Measurements from ENCODE around the gene C16orf95.

The C16orf95 gene

DNA sequence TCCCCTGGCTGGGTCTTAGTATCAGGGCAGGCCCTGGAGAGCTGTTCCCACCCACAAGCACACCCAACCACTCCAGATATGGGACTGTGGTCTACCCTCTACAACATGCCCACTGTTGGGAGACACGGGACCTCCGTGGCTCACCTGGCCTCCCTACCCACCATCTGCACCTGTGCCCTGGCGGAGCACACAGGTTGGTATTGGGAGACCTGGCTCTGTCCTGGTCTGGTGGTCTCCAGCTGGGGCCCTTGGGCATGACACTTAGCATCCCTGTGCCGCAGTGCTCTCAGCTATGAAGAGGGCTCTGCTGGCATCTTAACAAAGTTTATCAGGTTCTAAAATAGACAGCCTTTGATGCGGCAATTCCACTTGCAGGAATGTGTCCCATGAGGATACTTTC, 5.8 kb downstream of the C16orf95 start:
- DNase-seq: no peak

DNA sequence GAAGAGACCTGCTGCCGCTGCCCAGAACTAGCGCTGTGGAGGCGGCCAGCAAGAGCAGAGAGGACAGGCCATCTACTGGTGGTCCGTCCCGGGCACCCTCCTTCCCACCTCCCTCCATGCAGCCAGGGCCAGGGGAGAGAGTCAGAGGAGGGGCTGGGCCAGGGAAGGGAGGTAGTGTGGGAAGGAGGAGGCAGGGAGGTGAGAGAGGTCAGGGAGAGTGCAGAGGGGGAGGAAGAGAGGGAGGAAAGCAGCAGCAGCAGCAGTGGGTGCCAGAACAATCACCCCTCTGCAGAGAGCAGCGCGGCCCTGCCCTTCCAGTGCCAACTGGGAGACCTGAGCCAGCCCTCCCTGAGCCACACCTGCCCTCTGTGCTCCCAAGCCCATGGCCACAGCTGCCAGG, 6.6 kb downstream of the C16orf95 start:
- no peak for DNase-seq

DNA sequence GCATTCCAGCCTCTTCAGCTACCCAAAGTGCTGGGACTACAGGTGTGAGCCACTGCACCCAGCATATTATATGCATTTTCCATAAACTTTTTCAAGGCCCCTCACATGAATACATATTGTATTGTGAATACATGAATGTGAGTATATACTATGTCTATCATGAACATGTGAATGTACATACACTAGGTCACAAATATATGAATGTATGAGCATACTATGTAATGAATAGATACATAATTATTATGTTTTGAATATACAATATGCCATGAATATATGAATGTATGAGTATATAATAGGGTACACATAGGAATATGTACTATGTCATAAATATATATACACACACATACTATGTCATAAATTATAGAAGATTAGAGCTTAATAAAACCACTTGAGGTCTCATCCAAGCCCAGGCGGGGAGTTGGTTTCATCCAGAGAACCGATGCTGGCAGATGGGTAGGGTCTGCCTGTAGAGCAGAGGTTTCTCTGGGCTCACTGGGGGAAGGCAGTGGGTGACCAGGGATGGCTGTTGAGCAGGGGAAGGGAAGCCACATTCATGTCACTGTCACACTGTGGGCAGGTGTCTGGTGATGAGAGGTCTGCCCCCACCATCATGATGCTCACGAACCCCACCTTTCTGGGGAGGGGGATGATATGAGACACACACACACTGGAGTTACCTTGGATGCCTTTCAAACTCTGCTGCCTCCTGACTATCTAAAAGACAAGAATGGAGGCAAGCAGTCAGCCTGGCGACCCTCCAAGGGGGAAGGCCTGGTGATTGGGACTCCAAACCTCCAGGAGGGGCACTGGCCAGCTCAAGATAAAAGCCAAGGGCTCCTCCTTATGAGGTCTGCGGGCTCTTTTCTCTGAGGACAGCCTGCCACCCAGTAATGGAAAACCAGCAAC, 7.3 kb downstream of the C16orf95 start:
- DNase-seq: no peak

DNA sequence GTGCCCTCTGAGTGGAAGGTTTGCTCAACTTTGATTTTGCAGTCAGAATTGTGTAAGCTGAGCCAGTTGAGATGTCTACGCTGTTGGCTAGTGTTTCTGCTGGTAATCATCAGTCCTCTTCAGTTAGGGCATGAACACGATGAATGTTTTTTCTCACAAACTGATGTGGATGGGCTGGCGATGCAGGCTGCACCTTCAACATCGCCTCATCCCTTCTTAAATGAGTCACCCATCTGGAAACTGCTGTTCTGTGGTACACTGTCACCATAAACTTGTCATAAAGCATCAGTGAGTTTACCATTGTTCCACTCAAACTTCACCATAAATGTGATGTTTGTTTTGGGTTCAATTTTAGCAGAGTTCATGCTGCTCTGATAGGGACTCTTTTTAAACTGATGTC, 8.4 kb downstream of the C16orf95 start:
- DNase-seq: no peak

DNA sequence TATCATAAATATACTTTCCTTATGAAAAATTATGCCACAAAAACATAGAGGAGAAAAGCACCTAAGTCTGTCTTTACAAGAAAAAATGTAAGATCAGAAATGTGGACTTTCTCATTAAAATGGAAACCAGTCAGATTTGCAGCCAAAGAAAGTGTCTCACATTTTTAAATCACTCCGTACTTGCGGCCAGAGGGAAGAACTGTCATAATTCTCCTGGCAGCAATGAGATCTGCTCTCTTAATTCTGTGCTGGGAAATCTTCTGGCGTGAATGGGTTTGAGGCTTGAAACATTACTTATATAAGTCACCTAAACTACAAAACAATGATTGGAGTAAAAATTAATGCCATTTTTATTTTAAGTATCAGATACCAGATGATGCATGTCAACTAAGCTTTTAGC, 10.7 kb downstream of the C16orf95 start:
- no peak for DNase-seq

DNA sequence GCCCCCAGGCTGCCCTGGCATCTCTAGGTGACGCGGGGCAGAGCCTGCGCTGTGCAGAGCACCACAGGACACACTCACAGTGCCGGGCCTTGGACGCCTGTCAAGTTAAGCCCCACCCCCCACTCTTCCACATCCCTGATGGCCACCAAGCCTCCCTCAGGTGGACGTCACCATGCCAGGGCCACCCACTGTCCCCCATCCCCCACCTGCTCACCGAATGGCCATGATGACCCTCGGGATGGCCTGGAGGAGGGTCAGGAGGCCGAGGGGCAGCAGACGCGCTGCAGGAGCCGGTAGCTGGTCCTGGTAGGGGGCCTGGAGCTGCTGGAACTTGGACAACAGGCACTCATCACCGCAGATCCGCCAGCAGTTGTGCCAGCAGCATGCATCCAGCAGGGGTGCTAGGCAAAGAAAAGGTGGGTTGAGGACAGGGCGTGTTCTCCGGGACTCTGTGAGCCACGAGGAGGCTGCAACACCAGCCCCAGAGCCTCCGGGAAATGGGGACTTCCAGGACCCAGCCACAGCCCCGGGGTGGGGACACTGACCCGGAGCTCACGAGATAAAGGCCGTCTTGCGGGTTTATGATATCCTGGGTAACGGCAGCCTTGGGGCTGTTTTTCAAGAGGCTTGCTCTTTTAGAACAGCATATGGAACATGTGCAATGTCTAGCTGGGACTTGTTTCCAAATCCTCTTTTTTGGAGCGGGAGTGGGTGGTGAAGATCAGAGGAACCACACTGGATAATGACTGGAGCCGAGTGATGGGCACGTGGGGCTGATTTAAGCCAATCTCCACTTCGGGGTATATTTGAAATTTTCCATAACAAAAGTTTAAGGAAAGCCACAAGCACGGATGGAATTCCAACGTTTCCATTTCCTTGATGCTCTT, 11.4 kb downstream of the C16orf95 start:
- no peak for DNase-seq

- no peak for DNase-seq
Measured at GRCh38 chr16:87304951-87305350, 12.2 kb downstream of the C16orf95 start.

- no peak for DNase-seq
Measured at GRCh38 chr16:87303962-87304521, 13.2 kb downstream of the C16orf95 start.

GRCh38 chr16:87303431-87303930, 13.7 kb downstream of the C16orf95 start:
- DNase-seq: no peak

GRCh38 chr16:87298857-87299465, 18.2 kb downstream of the C16orf95 start:
- DNase-seq: no peak

- DNase-seq: peak in 1 of 2 experiments; percentile 23
Measured at GRCh38 chr16:87297918-87298631, 19.1 kb downstream of the C16orf95 start.

- DNase-seq: no peak
Measured at GRCh38 chr16:87297407-87297806, 19.8 kb downstream of the C16orf95 start.

DNA sequence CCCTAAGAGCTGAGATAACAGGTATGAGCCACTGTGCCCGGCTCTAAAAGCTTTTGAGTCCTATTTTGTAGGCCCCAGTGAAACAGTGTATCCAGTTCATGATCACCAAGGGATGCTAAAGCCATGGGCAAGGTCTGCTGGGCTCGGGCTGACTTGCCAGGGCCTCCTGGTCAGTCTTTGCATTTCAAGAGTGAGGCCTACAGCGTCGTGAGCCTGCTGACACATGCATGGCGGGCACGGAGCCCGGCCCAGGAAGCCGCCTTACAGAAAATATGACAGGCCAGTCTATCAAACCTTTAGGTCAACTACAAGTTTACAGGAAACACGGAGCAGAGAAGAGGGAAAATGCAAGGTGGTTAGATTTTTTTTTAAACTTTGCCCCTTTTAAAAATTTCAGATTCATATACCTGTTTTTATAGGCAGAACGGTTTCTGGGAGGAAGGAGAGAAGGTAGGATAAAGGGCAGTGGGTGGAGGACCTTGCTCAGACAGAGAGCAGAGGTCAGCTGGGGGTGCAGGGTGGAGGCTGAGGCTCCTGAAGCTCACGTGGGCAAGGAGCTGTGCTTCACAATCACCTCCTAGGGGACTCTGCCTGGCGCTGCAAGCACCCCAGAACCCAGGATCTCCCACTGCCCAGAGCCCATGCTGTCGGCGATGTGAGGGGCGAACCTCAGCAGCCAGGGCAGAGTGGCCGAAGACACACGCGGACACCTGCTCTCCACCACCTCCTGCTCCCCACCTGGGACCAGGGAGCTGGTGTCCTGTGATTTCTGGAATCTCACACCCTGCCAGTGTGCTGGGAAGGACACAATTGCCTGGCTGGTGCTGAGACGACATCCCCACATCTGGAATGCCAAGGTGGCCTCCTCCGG, 21.3 kb downstream of the C16orf95 start:
- no peak for DNase-seq

DNA sequence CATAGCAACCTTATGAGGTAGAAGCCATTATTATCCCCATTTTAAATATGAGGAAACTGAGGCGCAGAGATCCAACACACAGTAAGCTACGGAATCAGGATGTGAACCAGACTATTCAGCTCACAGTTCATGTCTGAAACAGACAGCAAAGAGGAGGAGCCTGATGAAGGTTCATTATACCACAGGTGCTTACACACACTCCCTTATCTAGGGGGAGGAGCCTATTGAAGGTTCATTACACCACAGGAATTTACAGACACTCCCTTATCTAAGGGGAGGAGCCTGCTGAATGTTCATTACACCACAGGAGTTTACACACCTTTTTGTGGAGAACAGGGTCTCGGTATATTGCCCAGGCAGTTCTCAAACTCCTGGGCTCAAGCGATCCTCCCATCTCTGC, 21.9 kb downstream of the C16orf95 start:
- DNase-seq: no peak

DNA sequence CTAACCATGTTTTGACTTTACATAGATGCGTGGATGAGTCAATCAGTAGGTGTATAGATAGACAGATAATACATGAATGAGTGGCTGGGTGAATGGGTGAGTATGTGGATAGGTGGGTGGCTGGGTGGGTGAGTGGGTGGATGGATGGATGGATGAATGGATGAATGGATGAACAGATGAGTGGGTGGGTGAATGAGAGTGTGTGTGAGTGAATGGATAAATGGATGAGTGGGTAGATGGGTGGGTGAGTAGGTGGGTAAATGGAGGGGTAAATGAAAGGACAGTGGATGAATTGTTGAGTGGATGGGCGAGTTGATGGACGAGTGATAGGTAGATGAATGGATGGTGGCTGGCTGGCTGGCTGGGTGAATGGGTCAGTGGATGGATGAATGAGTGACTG, 23.2 kb downstream of the C16orf95 start:
- no peak for DNase-seq

DNA sequence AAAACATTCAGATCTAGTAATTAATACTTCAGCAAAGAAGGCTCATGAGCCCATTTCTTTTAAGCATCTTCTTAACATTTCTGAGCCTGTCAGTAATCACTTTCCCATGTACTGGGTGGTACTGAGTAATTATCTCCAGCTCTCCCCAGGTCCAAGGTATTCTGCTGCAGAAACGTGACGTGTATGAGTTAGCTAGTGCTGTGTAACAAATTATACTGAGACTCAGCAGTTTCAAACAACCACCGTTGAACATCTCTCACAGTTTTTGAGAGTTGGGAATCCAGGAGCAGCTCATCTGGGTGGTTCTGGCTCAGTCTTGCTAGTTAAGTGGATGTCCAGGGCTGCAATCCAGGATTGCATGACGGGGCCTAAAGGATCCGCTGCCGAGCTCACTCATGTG, 25.2 kb downstream of the C16orf95 start:
- DNase-seq: no peak

DNA sequence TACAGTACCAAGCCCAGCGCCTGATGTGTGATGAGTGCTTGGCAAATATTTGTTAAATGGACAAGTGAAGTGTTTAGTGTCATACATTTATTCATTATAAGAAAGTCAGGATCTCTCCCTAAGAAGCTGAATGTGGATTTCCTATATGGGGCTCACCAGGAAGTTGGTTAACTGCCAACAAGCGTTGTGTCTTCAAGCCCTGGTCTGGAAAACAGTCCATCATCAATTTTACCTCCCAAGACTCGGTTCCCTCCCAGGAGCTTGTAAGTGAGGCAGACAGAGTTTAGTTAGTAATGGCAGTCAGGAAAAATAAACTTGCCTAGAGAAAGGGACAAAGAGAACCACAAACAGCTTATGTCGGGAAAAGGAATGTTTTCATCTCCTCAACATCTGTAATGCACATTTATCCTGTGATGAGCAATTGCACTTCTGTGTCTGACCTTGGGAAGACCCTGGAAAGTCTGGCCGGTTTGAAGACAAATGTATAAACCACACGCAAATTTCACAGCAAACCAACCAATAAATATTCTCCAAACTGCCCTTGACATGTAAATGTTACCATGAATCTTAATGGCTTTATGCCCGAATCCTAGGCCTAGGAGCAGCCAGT, 28.3 kb downstream of the C16orf95 start:
- no peak for DNase-seq

GRCh38 chr16:87286839-87287626, 30.2 kb downstream of the C16orf95 start:
- DNase-seq: no peak

GRCh38 chr16:87284183-87284582, 33.0 kb downstream of the C16orf95 start:
- no peak for DNase-seq

Data from activated CD4-positive, alpha-beta T cell treated with anti-CD3 and anti-CD28 coated beads, Interleukin-2, amount 50 U/mL, for 4 hours (primary cell).